Ovary (tissue), 9 donors: ENCODE measurements around the gene THSD4. TPM values are rescaled to one million over a fixed set of nuclear protein-coding genes. Genes with fewer than 3 reads are reported as not detected.

Experiments used
- DNase-seq, 5 donors: peaks; one replicate each; pipeline ENCODE4 v3.0.0-alpha.2; 2019 to 2020
- H3K27ac ChIP-seq, 2 donors: fragments of 200-600 bp; one replicate each; pipeline versions ENCODE4 v1.5.1 to v1.8.0; 2019 to 2022
- H3K27me3 ChIP-seq: fragments of 200-600 bp; one replicate; pipeline ENCODE4 v1.8.0; 2022
- H3K36me3 ChIP-seq: fragments of 200-600 bp; sonication (generic); one replicate; pipeline ENCODE4 v1.5.1; 2019
- H3K4me1 ChIP-seq: one replicate; pipeline ENCODE4 v1.8.1; 2013; ENCODE audit warnings: mild to moderate bottlenecking, moderate library complexity; ENCODE audit not compliant: insufficient read depth
- H3K4me3 ChIP-seq: fragments of 200-600 bp; sonication (generic); one replicate; pipeline ENCODE4 v1.5.1; 2017
- H3K9me3 ChIP-seq, 2 donors: fragments of 200-600 bp in 1 of 2; sonication (generic) in 1 of 2; one replicate each; pipeline versions ENCODE4 v1.5.1 to v1.8.1; 2013 to 2019; ENCODE audit warnings: mild to moderate bottlenecking in 1 of 2, moderate library complexity in 1 of 2
- EP300 ChIP-seq: sonication (generic); formaldehyde crosslinking; IDR thresholded peaks from one replicate; pipeline ENCODE4 v1.6.1; 2017; ENCODE audit warnings: antibody characterized with exemption
- POLR2A ChIP-seq: fragments of 450-650 bp; IDR thresholded peaks from one replicate; pipeline ENCODE4 v1.6.1; 2017; ENCODE audit warnings: antibody characterized with exemption, mild to moderate bottlenecking, moderate library complexity
- WGBS, 3 donors: extraction: QIAGEN DNeasy Blood & Tissue Kit in 1 of 3; methylation state at CpG; one replicate each; pipeline versions ENCODE4 v1.1.5 to v1.1.7; 2013 to 2017; 5-methylcytosine and 5-hydroxymethylcytosine counted together
- intact Hi-C, 4 donors: fragments of 100-400 bp; cut with DNase I; formaldehyde crosslinking; loops; one replicate each; pipeline versions ENCODE4 v1.11.0 to v1.15.1; 2022 to 2023
- polyA plus RNA-seq, 2 donors: library from polyadenylated mRNA; stranded (reverse); fragments of 200-250 nt in 1 of 2; fragments of 350-450 nt in 1 of 2; fragmentation: Illumina TruSeq in 1 of 2; extraction: RNeasy Lipid Tissue Mini Kit (QIAGEN cat#74804) in 1 of 2; gene quantifications; one replicate each; pipeline ENCODE4 v1.2.3, GENCODE V29; 2013 to 2014
- total RNA-seq, 7 donors: library from RNA; depleted of rRNA in 2 of 7; stranded (reverse); fragments of >200 nt in 2 of 7; fragmentation: NEBNext Ultra II Directional in 3 of 7; extraction: Animal tissue kit (Norgen Biotek cat#: 25700) in 3 of 7; gene quantifications; one replicate each; pipeline versions ENCODE4 v1.1.0 to v1.2.4, GENCODE V29; 2016 to 2023
- TF ChIP-seq, protein P1 (sequence below), 3 donors: fragments of 450-650 bp in 2 of 3; fragments of 200-600 bp in 1 of 3; IDR thresholded peaks; one replicate each; pipeline versions ENCODE4 v1.5.1 to v1.8.0; 2016 to 2022; ENCODE audit warnings: antibody characterized with exemption in 3 of 3, mild to moderate bottlenecking in 1 of 3
- donor health status: DM: no; HTN: no; CAD: no; lungs with moderate emphysema.
- donor health status: DM: no; HTN: no; CAD: no.
- donor health status: Bipolar disorder and iron deficiency.
- donor health status: DM: yes; HTN: yes; CAD: no.
- donor health status: DM: no; HTN: no; CAD: no.
- donor health status: DM: yes; HTN: yes; CAD: no.

THSD4 gene
- total and polyA plus RNA-seq, 9 donors: 3.2 to 53.4 (median 13.5) TPM

DNA sequence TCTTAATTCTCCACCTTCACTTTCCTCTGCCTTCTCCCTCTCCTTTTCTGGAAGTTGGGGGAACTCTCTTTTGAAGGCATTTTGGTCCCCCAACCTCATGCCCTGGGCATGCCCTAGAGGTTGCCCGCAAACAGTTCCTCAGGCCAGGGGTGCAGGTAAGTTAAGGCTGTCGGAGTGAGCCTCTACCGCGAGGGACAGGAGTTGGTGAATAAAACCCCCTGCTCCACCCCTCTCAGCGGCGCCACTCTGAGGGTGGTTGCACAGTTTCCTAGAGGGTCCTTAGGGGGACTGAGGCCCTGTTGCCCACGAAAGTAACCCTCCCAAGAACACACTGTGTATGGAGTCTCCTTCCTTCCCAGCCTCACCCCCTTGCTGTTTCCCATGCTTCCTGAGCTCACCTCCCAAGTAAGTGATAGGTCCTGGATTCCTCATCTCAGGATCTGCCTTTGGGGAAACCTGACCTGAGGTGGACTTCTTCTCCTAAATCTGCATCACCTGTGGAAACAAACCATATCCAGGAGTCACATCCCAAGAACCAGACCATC is 23.1 kb upstream of the THSD4 start:
- no peak for DNase-seq
- Histone ChIP-seq H3K27me3 (no peaks in the 10 kb centered on the region), H3K9me3 (no peaks in the 10 kb centered on the region), H3K4me1 (no peaks in the 10 kb centered on the region), H3K36me3 (no peaks in the 10 kb centered on the region), H3K4me3 (no peak overlapping the region), H3K27ac (no peak overlapping the region)
- TF ChIP-seq EP300: no peak
- TF ChIP-seq, protein P1, sequence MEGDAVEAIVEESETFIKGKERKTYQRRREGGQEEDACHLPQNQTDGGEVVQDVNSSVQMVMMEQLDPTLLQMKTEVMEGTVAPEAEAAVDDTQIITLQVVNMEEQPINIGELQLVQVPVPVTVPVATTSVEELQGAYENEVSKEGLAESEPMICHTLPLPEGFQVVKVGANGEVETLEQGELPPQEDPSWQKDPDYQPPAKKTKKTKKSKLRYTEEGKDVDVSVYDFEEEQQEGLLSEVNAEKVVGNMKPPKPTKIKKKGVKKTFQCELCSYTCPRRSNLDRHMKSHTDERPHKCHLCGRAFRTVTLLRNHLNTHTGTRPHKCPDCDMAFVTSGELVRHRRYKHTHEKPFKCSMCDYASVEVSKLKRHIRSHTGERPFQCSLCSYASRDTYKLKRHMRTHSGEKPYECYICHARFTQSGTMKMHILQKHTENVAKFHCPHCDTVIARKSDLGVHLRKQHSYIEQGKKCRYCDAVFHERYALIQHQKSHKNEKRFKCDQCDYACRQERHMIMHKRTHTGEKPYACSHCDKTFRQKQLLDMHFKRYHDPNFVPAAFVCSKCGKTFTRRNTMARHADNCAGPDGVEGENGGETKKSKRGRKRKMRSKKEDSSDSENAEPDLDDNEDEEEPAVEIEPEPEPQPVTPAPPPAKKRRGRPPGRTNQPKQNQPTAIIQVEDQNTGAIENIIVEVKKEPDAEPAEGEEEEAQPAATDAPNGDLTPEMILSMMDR (IDR thresholded peaks at IDR 0.05): no peak
- no peak for TF ChIP-seq POLR2A
- intact Hi-C loops: no loop called here
- WGBS, 3 donors: 88 to 91% (median 90%) methylated on average over 7 of the region's 7 CpGs

DNA sequence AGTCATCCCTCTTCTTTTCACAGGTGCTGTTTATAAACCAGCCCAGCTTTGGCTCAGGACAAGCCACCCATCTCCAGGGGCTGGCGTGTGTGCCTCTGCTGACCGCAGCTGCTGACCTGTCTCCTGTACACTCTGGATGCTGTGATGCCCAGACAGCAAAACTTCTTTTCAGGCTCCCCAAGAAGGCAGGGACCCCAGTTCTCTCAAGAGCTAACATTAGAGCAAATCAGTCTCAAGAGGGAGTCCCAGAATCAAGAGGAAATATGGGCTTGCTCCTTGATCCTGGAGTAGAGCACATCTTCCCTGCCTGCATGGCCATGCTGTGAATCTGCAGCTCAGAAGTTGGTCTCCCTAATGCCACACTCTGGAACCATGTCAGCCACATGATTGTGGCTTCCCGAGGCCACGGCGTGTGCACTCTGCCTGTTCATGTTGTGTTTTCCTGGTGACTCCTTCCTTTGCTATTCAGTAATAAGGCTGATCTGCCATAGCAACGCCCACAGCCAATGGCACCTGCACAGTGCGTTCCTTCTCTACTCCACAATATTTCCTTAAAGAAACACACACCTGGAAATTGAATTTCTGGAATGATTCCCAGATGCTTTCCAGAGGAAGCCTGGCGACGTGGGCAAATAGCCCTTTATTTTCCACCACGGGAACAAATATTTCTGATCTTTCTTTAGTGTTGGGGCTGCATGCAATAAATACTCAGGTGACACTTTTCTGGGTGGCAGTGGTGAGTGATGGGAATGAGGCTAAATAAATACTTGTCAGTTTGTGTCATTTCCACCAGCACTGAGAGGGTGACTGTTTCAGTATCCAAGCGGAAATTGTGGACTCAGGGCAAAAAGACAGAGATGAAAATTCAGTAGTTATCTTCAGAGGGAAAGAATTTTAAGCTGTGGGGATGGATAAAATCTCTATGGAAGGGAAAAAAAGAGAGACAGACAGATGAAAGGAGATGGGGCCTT is 21.9 kb upstream of the THSD4 start:
- no peak overlapping the region for H3K4me3 ChIP-seq

DNA sequence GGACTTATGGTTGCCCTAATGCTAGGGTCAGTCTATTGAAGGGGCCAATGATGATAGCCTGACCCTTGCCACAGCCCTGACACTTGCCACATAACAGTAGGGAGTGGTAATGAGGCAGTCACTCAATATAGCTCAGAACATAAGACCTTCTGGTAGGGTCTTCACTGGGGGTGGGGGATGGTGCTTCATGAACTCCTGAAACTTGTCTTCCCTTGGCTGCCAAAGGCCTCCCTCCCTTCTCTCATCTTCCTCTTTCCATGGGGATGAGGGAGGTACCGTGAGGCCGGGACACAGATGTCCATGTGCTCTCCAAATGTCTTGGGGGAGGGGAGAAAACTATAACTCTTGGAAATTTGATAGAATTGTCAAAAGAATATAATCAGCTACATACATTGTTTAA is 21.1 kb upstream of the THSD4 start:
- DNase-seq: no peak
- H3K4me3 ChIP-seq: no peak overlapping the region
- TF ChIP-seq, protein P1 (IDR thresholded peaks at IDR 0.05): no peak
- no peak for TF ChIP-seq POLR2A
- no peak for TF ChIP-seq EP300
- no peaks in the 10 kb centered on the region for H3K9me3 ChIP-seq
- no peaks in the 10 kb centered on the region for H3K4me1 ChIP-seq
- H3K27me3 ChIP-seq: no peaks in the 10 kb centered on the region
- intact Hi-C loops: no loop called here
- WGBS, 3 donors: 82 to 88% (median 85%) methylated on average over 2 of the region's 2 CpGs
- H3K27ac ChIP-seq: no peak overlapping the region
- no peaks in the 10 kb centered on the region for H3K36me3 ChIP-seq

More for the DNA sequence above, 21.9 kb upstream of the THSD4 start:
- no peaks in the 10 kb centered on the region for H3K36me3 ChIP-seq
- no peaks in the 10 kb centered on the region for H3K9me3 ChIP-seq
- no peak for DNase-seq
- 51 to 67% (median 60%) methylated on average over 11 of the region's 11 CpGs for WGBS, 3 donors
- no peak overlapping the region for H3K27ac ChIP-seq
- intact Hi-C loops: no loop called here
- no peaks in the 10 kb centered on the region for H3K4me1 ChIP-seq
- no peaks in the 10 kb centered on the region for H3K27me3 ChIP-seq
- TF ChIP-seq POLR2A (no peak), EP300 (no peak)
- TF ChIP-seq, protein P1 (IDR thresholded peaks at IDR 0.05): no peak

DNA sequence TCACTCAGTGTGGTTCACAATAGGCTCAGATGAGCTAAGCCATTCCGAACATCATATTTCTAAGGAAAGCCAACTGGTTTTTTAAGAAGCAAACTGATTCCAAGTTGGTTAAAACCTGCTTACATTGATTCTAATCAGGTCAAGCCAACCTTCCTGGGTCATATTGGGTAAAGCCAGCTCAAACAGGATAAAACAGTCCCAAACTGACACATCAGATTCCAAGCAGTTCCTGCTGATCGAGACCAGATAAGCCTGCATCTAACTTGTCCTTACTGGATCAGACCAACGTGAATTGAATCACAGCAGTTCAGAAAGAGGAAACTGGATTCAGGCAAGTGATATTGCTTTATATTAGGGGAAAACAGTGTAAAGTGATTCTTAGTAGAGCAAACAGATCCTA is 18.6 kb upstream of the THSD4 start:
- H3K4me1 ChIP-seq: no peaks in the 10 kb centered on the region
- H3K27me3 ChIP-seq: no peaks in the 10 kb centered on the region
- TF ChIP-seq, protein P1 (IDR thresholded peaks at IDR 0.05): no peak
- no peak for TF ChIP-seq POLR2A
- TF ChIP-seq EP300: no peak
- 57 to 72% (median 65%) methylated on average over 3 of the region's 3 CpGs for WGBS, 3 donors
- H3K9me3 ChIP-seq: no peaks in the 10 kb centered on the region
- no peaks in the 10 kb centered on the region for H3K36me3 ChIP-seq
- DNase-seq: no peak
- H3K4me3 ChIP-seq: no peak overlapping the region
- no peak overlapping the region for H3K27ac ChIP-seq
- intact Hi-C loops: no loop called here
